ENCODE data around the gene DDA1.

- TF ChIP-seq, protein P1, sequence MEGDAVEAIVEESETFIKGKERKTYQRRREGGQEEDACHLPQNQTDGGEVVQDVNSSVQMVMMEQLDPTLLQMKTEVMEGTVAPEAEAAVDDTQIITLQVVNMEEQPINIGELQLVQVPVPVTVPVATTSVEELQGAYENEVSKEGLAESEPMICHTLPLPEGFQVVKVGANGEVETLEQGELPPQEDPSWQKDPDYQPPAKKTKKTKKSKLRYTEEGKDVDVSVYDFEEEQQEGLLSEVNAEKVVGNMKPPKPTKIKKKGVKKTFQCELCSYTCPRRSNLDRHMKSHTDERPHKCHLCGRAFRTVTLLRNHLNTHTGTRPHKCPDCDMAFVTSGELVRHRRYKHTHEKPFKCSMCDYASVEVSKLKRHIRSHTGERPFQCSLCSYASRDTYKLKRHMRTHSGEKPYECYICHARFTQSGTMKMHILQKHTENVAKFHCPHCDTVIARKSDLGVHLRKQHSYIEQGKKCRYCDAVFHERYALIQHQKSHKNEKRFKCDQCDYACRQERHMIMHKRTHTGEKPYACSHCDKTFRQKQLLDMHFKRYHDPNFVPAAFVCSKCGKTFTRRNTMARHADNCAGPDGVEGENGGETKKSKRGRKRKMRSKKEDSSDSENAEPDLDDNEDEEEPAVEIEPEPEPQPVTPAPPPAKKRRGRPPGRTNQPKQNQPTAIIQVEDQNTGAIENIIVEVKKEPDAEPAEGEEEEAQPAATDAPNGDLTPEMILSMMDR (IDR thresholded peaks at IDR 0.05; ENCODE audit: borderline replicate concordance, extremely low read depth, low read length, poor library complexity, severe bottlenecking): no peak
- no peak for TF ChIP-seq EZH2 (IDR thresholded peaks at IDR 0.05; ENCODE audit: borderline replicate concordance, low read depth, low read length, severe bottlenecking)
Observed at GRCh38 chr19:17365361-17365760, 56.0 kb downstream of the DDA1 start.
